ENCODE data around the gene DSE.

DSE gene

GRCh38 chr6:116386581-116387299, 16.0 kb downstream of the DSE start:
- no peak for DNase-seq (ENCODE audit: low read depth in 2 of 2)

GRCh38 chr6:116387374-116387773, 16.6 kb downstream of the DSE start:
- no peak for DNase-seq (ENCODE audit: low read depth in 2 of 2)

- no peak for DNase-seq (ENCODE audit: low read depth in 2 of 2)
Measured at GRCh38 chr6:116388924-116389323, 18.2 kb downstream of the DSE start.

GRCh38 chr6:116389357-116389756, 18.6 kb downstream of the DSE start:
- DNase-seq (ENCODE audit: low read depth in 2 of 2): no peak

- no peak for DNase-seq (ENCODE audit: low read depth in 2 of 2)
Measured at GRCh38 chr6:116390581-116390980, 19.8 kb downstream of the DSE start.

- DNase-seq (ENCODE audit: low read depth in 2 of 2): no peak
Measured at GRCh38 chr6:116392132-116393013, 21.6 kb downstream of the DSE start.

GRCh38 chr6:116393430-116393829, 22.7 kb downstream of the DSE start:
- no peak for DNase-seq (ENCODE audit: low read depth in 2 of 2)

- DNase-seq (ENCODE audit: low read depth in 2 of 2): no peak
Measured at GRCh38 chr6:116395647-116396046, 24.9 kb downstream of the DSE start.

- no peak for DNase-seq (ENCODE audit: low read depth in 2 of 2)
Measured at GRCh38 chr6:116396441-116396840, 25.7 kb downstream of the DSE start.

GRCh38 chr6:116397914-116398313, 27.2 kb downstream of the DSE start:
- no peak for DNase-seq (ENCODE audit: low read depth in 2 of 2)

GRCh38 chr6:116398316-116399010, 27.7 kb downstream of the DSE start:
- no peak for DNase-seq (ENCODE audit: low read depth in 2 of 2)

GRCh38 chr6:116399287-116399686, 28.5 kb downstream of the DSE start:
- DNase-seq (ENCODE audit: low read depth in 2 of 2): no peak

GRCh38 chr6:116400328-116400727, 29.6 kb downstream of the DSE start:
- DNase-seq (ENCODE audit: low read depth in 2 of 2): no peak

GRCh38 chr6:116402108-116402937, 31.6 kb downstream of the DSE start:
- no peak for DNase-seq (ENCODE audit: low read depth in 2 of 2)

- DNase-seq (ENCODE audit: low read depth in 2 of 2): no peak
Measured at GRCh38 chr6:116403205-116403604, 32.5 kb downstream of the DSE start.

GRCh38 chr6:116404696-116405095, 33.9 kb downstream of the DSE start:
- no peak for DNase-seq (ENCODE audit: low read depth in 2 of 2)

GRCh38 chr6:116405138-116405537, 34.4 kb downstream of the DSE start:
- no peak for DNase-seq (ENCODE audit: low read depth in 2 of 2)

GRCh38 chr6:116405652-116406356, 35.1 kb downstream of the DSE start:
- DNase-seq (ENCODE audit: low read depth in 2 of 2): no peak

GRCh38 chr6:116406678-116407345, 36.1 kb downstream of the DSE start:
- DNase-seq (ENCODE audit: low read depth in 2 of 2): no peak

GRCh38 chr6:116408491-116408890, 37.7 kb downstream of the DSE start:
- no peak for DNase-seq (ENCODE audit: low read depth in 2 of 2)

All from activated CD8-positive, alpha-beta memory T cell treated with anti-CD3 and anti-CD28 coated beads for 4 hours (primary cell).